LNCaP clone FGC (cell line): Measurements from ENCODE around the gene LASP1.
"Not testable (repeated sequence)": the region's sequence is repeated elsewhere in the genome, so short reads cannot be mapped to it uniquely, and the experiment has no call there.

ENCODE experiments used
- DNase-seq: peaks from one replicate; pipeline ENCODE4 v3.0.0-alpha.2; 2011; ENCODE audit warnings: low read depth
- H3K4me3 ChIP-seq: 2 replicates; pipeline ENCODE4 v1.5.1; 2011; ENCODE audit warnings: mild to moderate bottlenecking, low read depth, low read length, control low read depth
- CTCF ChIP-seq: IDR thresholded peaks from 2 replicates; pipeline ENCODE4 v1.5.1; 2012; ENCODE audit warnings: mild to moderate bottlenecking; ENCODE audit not compliant: control insufficient read depth, insufficient read depth; ENCODE audit errors: extremely low read depth

The LASP1 gene

GRCh38 chr17:38922538-38923297 lies 52.9 kb downstream of the LASP1 start:
- no peak for DNase-seq
- TF ChIP-seq CTCF = no peak
- no peak overlapping the region for H3K4me3 ChIP-seq

- no peak within 1 kb of the TSS for H3K4me3 ChIP-seq
- TF ChIP-seq CTCF = no peak
- DNase-seq = no peak
These were observed 55.6 kb downstream of the LASP1 start, which contains the start of gene LASP1NB for GRCh38 chr17:38925263-38925995. LASP1NB (plus strand) TSS chr17:38925614.

GRCh38 chr17:38926293-38927070 lies 56.6 kb downstream of the LASP1 start:
- no peak for TF ChIP-seq CTCF
- no peak for DNase-seq
- H3K4me3 ChIP-seq = no peak overlapping the region

GRCh38 chr17:38930782-38931181 lies 60.9 kb downstream of the LASP1 start:
- not testable (repeated sequence) for H3K4me3 ChIP-seq

GRCh38 chr17:38933962-38934361 lies 64.1 kb downstream of the LASP1 start:
- H3K4me3 ChIP-seq, DNase-seq: not testable (repeated sequence)

More at GRCh38 chr17:38930782-38931181, 60.9 kb downstream of the LASP1 start:
- DNase-seq = not testable (repeated sequence)

- no peak for TF ChIP-seq CTCF
- H3K4me3 ChIP-seq = no peak overlapping the region
- no peak for DNase-seq
These were observed 70.1 kb downstream of the LASP1 start for GRCh38 chr17:38939987-38940386.

GRCh38 chr17:38940404-38940803 lies 70.5 kb downstream of the LASP1 start:
- DNase-seq = no peak
- H3K4me3 ChIP-seq = no peak overlapping the region
- TF ChIP-seq CTCF = no peak
